GM04504 (cell line): ENCODE results near the gene SRC.

Experiments
- DNase-seq: peaks from one replicate; pipeline ENCODE4 v3.0.0-alpha.2; 2012; ENCODE audit warnings: low read depth

Gene SRC

DNA sequence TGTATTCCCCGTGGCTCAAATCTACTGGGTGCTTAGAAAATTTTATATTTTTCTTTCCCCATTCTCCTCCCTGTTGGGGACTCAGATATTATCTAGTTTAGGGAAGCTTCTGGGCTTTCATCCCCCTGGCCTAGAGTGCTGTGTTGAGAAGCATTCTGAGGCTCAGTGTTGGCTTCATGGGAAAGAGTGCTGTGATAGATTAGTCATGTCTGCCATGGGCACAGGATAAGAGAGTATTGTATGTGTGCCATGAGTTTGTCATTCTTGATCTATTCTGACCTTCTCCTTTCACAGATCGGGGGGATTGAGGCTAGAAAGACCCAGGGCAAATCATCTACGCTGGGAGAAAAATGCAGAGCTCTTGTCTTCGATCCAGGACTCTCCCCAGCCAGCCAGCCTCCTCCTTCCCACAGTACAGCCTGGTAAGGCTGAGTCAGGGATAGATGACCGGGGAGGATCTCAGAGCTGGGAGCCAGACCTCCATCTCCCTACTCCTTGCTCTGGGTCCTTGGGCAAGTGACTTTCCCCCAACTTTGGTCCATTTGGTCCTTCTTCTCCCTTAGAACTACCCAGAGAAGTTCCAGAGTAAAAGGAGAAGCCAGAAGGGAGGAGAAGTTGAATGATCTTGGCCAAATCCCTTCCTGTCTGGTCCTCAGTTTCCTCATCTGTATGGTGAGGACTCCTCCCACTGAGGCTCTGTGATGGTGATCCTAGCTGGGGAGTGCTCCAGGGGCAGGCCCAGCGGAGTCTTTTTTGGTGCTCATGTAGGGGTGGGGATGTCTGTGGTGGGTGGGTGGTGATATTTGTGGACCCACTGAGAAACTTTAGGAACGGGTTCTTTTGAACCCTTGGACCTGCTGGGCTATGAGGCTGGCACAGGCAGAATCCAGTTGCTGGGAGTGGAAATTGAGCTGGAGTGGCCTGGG is 5.0 kb downstream of the SRC start:
- no peak for DNase-seq

DNA sequence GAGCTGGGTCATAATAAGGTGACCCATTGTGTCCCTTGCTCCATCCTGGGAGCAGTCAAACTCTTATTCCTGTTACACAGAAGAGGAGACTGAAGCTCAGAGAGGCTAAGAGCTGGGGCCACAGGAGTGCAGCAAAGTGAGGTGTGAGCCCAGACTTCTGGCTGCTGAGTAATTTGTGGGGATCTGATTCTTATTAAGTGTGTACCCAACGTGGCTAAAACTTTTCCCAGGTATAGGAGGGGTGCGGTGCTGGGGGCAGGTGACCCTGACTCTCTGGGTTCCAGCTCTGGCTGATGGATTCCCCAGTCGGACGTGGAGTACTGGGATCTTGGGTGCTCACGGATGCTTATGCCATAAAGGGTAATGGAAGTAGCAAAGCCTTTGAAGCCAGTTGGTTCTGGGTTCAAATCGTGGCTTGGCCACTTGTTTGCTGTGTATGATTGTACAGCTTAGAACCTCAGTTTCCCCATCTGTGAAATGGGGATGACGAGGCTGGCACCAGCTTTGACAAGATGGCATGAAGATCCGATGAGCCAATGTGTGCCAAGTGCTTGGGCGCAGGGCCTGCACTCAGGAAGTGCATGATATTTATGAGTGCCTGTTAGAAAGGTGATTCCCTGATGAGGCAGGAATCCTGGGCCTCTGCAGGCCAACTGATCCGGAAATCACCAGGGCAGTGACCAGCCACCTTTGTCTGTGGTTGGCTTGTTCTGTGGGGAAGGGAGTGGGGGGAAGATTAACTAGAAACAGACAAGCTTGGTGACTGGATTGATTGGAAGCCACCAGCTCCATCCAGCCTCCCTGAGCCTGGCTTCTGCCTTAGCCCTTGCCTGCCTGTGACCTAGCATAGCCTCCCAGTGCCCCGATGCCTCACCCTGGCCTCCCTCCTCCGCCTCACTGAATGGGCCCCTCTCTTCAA is 6.0 kb downstream of the SRC start:
- DNase-seq, result no peak

GRCh38 chr20:37352608-37352980 is 6.7 kb downstream of the SRC start:
- no peak for DNase-seq

DNA sequence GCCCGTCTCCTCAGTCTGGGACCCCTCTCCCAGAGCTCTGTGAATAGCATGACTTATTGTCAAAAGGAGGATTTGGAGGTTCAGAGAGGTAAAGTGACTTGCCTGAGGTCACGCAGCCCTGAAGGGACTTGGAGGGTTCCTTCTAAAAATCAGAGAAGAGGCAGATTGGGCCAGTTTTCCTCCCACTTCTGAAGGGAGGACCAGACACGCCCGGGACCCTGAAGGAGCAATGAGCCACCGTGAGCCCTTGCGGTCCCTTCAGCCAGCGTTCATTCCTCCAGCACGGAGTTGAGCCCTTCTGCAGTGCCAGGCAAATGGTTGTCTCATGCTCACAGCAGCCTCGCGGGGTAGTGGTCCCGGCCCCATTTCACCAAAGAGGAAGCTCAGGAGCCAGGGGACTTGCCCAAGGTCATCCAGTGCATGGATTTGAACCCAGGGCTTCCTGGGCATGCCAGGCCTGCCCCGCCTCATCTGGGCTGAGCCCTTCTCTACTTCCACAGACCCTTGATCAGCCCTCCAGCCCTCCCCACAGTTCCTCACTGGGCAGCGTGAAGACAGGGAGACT is 7.4 kb downstream of the SRC start:
- no peak for DNase-seq

DNA sequence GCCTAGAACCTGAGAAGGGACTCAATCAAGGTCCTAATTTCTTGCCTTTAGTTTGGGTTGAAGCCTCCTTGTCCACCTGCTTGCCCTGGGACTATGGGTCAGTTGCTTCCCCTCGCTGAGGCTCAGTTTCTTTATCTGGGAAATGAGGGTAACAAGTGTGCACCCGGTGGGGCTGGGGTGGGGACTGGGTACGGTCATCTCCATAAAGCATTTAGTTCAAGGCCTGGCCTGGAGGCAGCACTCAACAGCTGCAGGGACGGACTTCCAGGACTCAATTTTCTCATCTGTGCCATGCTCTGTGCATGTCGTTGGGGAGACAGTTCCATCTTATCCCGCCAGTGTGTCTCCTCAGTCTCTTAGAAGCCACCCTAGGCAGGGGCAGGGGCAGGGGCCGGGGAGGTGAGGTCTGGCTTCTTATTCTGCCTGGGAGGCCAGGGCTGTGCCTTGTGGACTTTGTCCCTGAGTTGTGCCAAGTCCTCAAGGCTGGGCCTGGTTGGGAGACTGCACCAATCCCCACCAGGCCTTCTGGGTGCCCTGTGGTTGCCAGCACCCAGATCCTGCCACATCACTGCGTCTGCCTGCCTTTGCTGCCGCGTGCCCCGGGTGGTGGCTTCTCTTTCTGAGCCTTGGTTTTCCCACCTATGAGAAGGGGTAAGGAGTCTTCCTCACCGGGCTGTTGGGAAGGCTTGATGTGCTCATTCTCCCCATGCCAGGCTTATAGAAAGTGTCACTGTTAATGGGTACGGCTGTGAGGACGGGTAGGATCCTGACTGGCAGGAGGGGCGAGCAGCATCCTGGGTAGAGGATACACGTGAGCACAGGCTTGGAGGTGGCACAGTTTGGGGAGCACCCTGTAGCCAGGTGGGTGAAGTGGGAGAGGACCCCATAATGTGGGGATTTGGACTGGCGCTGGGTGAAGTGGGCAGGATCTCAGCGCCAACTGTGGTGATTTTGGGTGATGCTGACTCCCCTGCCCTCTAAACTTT is 8.6 kb downstream of the SRC start:
- no peak for DNase-seq

DNA sequence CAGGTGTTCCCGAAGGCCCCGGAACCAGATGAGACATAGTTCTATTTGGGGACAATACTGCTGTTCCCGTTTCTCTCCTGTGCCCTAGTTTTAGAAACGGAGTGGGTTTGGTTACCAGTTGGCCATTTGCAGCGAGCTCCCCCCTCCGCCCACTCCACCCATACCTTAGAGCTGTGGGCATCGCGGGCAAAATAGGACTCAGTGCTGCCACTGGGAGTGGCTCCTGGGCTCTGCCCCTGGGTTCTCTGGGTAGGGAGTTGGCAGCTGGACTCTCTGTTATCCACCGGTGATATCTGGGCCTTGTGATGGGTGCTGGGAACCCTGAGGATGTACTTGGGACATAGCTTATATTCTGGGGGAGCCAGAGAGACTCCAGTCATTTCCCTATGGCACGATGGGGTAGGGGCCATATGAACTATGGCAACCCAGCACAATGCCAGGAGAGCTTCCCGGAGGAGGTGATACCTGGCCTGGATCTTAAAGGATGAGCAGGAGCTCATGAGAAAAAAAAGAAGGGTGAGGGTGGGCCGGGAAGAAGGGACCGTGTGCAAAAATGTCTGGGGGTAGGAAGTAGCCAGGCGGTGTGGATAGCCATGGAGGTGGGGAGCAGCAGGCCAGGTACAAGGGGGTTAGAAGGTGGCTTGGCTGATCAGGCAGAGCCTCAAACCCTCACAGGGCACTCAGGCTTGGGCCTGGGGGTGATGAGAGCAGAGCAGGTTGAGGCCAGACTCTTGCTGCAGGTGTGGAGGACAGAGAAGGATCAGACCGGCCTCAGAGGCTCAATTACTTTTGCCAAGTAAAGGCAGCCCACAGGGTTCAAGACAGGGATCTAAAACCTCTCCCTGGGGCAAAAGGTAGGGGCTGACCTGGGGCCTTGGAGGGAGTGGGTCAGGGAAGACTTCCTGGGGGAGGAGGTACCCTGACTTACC is 9.6 kb downstream of the SRC start:
- DNase-seq, result no peak

DNA sequence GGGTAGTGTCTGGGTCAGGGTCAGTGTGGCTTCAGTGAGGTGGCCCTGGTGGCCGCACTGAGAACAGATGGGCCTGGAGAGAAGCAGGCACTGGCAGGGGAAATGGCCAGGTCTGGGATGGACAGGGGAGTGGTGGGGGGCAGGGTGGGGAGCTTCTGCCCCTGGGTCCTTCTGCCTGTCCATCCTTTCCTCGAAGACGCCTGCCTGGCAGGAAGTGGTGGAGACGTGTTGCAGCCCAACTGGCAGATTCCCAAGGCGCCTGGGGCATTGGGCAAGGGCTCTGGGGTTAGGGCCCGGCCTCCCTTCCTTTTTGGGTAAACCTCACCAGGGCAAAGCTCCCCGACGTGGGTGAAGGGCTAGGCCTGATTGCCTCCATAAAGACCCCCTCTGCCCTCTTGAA is 10.4 kb downstream of the SRC start:
- peak; percentile 51 for DNase-seq

- DNase-seq, result no peak
These were observed 11.0 kb downstream of the SRC start for GRCh38 chr20:37356961-37357371.

- DNase-seq, result no peak
These were observed 11.8 kb downstream of the SRC start for GRCh38 chr20:37357481-37358365.

DNA sequence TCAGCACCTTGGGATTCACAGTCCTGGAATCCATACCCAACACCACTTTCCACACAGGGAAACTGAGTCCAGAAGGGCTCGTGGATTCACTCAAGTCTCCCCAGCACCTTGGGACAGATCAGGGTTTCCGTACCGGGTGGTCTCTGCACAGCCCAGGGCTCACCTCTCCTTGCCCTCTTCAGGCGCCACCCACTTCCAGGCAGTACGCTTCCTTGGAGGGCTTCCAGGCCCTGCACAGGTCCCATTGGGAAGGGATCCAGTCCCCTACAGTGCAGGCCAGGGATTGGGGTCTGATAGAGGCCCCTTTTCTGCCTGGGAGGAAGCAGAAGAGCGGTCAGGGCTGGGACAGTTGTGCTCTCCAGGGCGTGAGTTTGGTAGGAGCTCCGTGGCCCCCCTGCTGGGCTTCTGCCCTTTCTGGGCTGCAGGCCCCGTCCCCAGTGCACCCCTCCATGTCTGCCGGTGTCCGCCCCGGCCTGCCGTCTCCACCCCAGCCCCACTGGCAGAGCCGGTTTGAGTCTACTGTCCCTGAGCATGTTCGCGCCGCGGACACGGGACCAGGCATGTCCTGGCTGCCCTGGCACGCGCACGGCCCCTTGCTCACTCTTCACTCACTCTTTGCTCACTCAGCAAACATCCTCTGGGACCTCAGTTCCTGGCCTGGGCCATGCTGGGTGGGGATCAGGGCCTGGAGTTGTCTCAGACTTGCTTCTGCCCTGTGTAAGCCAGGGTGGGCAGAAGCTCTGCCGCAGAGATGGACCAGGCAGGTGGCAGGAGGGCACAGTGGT is 12.6 kb downstream of the SRC start:
- no peak for DNase-seq

DNA sequence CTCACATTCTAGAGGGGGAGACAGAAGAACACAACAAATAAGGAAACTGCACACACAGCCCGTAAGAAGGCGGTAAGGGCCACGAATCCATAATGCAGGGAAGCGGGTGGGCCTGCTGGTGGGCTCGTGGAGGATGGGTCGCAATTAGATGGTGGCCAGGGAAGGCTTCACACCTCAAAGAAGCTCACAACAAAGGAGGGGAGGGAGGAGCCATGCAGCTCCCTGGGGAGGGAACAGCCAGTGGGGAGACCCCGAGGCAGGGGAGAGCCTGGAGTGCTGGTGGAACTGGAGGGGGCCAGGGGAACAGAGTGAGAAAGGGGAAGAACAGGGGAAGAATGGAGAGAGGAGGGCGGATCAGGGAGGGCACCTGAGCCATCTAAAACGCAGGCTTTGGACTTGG is 13.4 kb downstream of the SRC start:
- DNase-seq, result no peak

GRCh38 chr20:37359836-37360235 is 13.9 kb downstream of the SRC start:
- no peak for DNase-seq

- DNase-seq, result no peak
These were observed 14.6 kb downstream of the SRC start for GRCh38 chr20:37360391-37361115.

DNA sequence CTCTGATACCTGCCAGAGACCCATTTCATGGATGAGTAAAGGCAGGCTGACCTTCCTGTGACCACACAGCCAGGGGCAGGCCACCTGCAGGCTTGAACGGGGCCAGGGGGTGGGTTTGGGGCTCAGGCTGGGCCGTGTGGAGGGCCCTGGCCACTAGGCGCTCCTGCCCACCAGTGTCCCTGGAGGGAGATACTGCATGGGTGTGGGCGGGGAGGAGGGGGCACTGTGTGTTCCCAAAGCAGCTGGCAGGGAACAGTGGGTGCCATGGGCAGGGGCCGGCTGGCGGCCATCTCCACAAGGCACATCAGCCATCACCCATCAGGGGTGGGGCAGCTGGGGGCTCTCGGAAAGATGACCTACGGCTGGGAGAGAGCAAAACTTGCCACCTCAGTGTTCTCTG is 15.4 kb downstream of the SRC start:
- DNase-seq, result no peak

DNA sequence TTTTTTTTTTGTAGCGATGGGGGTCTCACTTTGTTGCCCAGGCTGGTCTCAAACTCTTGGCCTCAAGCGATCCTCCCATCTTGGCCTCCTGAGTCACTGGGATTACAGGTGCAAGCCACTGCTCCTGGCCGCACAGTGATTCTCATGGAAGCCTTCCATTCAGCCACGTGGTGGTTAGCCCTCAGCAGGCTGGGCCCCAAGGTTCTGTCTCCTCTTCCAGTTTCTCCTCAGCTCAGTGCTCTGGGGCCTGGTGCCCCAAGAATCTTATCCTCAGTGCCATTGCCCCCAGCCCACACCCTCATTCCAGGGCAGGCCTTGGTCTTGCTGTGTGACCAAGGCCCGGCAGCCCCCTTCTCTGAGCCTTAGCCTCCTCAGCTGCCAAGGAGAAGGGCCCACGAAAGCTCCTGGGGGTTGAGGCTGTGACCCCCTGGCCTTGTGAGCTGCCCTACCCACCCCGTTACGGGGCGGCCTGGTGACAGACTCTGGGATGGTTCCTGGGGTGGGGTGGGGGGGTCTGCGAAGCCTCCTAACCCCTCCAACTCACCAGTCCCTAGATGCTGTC is 16.4 kb downstream of the SRC start:
- DNase-seq, result no peak

GRCh38 chr20:37362821-37363220 is 16.9 kb downstream of the SRC start:
- no peak for DNase-seq

GRCh38 chr20:37363221-37364012 is 17.5 kb downstream of the SRC start:
- DNase-seq, result no peak
